Muscle layer of duodenum (tissue), 2 donors: ENCODE data around the gene CFAP70.
"Not testable (repeated sequence)": the region's sequence is repeated elsewhere in the genome, so short reads cannot be mapped to it uniquely, and the experiment has no call there.

ENCODE experiments used
- H3K27ac ChIP-seq: one replicate; pipeline ENCODE4 v1.7.0; 2013; ENCODE audit warnings: mild to moderate bottlenecking, low read length
- H3K27me3 ChIP-seq: one replicate; pipeline ENCODE4 v1.7.0; 2013; ENCODE audit warnings: low read depth, mild to moderate bottlenecking, control low read depth, low read length
- H3K36me3 ChIP-seq, 2 donors: one replicate each; pipeline ENCODE4 v1.7.0; 2013; ENCODE audit warnings: low read length in 2 of 2, control low read depth in 1 of 2, mild to moderate bottlenecking in 1 of 2; ENCODE audit not compliant: insufficient read depth in 2 of 2, control insufficient read depth in 1 of 2
- H3K4me1 ChIP-seq, 2 donors: one replicate each; pipeline ENCODE4 v1.7.0; 2013; ENCODE audit warnings: low read length in 2 of 2, mild to moderate bottlenecking in 2 of 2, control low read depth in 1 of 2, moderate library complexity in 1 of 2; ENCODE audit not compliant: insufficient read depth in 2 of 2, control insufficient read depth in 1 of 2
- H3K4me3 ChIP-seq, 2 donors: one replicate each; pipeline ENCODE4 v1.7.0; 2013; ENCODE audit warnings: low read length in 2 of 2, low read depth in 1 of 2, mild to moderate bottlenecking in 1 of 2
- H3K9me3 ChIP-seq, 2 donors: one replicate each; pipeline ENCODE4 v1.7.0; 2013; ENCODE audit warnings: low read length in 2 of 2, control low read depth in 1 of 2, mild to moderate bottlenecking in 1 of 2; ENCODE audit not compliant: control insufficient read depth in 1 of 2
- donor health status: healthy.

Gene CFAP70

DNA sequence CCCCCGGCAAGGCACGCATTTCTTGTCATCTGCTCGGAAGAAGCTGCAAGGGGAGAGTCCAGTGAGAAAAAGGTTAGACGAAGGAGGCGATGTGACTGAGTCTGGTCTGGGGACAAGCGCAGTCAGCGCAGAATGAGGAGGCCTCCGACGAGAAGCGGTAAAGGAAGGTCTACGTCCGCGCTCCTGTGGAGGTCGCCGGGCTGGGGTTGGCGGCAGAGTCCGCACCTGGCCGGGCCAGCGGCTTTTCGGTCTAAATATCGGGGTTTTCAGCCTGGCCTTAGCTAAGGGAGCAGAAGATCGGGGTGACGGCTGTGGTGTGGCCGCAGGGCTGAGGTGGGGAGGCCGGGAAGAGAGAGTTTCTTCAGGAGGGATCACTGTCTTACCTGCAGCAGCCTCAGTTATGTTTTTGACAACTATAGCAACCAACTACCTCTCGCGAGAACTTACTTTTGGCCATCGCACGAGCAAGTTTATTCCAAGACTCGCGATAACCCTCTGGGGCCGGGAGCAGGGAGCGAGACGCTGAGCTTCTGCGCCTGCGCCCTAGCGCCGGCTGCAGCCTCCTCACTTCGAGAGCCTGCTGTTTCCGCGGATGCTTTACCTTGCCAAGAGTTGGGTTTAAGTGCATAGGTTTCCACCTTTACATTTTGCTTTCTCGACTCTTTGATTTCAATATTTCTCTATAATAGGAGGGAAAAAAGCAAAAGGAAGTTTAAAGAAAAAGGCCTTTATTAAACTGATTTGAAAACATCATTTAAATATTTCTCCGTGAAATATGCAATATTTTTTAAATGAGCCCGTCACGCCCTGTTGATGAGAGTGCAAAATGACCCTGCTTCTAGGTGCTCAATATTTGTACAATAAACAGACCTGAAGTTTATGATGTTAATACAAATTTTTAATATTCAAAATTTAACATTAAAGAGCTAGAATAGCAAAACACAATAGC, at the start of gene CFAP70:
Gene CFAP70, minus strand, starts transcription at position 534 of the 949 bp plus-strand sequence. CDS start 4,068 bp downstream, outside the sequence.
- peak within 1 kb of the TSS; percentile 69 for H3K27ac ChIP-seq
- no peaks in the 10 kb centered on the region for H3K9me3 ChIP-seq
- H3K4me1 ChIP-seq = peaks cover 4 to 16% of the 10 kb centered on the region in 2 donors
- peak within 1 kb of the TSS; percentile 86 to 87 for H3K4me3 ChIP-seq
- no peaks in the 10 kb centered on the region for H3K36me3 ChIP-seq
- no peaks in the 10 kb centered on the region for H3K27me3 ChIP-seq

DNA sequence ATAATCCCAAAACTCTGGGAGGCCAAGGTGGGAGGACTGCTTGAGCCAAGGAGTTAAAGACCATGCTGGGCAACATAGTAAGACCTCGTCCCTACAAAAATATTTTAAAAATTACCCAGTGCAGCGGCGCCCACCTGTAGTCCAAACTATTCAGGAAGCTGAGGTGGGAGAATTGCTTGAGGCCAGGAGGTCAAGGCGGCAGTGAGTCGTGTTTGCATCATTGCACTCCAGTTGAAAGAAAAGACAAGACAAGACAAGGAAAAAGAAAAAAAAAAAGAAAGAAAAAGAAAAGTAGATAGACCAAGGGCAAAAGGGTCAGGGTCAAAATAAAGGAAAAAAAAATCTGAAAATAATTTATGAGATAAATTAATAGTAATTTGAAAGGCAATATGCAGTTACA, 49.4 kb upstream of the CFAP70 start:
- Histone ChIP-seq H3K36me3 (peaks cover 0 to 9% of the 10 kb centered on the region in 2 donors), H3K9me3 (no peaks in the 10 kb centered on the region), H3K27ac (no peak overlapping the region), H3K4me3 (no peak overlapping the region), H3K4me1 (peaks cover 0 to 11% of the 10 kb centered on the region in 2 donors), H3K27me3 (no peaks in the 10 kb centered on the region)

DNA sequence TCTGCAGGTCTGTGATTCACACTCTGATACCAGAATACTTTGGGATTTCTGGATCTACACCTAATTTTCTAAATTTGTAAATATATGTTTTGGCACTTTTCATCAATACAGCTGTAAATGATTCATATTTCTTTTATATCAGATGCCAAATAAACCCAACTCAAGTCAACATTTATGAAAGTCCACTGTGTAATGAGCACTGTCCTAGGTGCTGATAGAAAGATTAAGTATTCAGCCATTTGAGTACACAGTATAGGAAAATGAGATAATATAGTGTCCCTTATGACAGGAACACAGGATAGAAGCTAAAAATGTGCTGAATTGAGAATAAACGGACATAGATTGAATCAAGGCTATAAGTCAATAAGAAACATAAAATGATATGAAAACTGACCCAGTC, 48.8 kb upstream of the CFAP70 start:
- H3K27me3 ChIP-seq = no peaks in the 10 kb centered on the region
- H3K4me1 ChIP-seq = peaks cover 0 to 11% of the 10 kb centered on the region in 2 donors
- peaks cover 0 to 9% of the 10 kb centered on the region in 2 donors for H3K36me3 ChIP-seq
- no peaks in the 10 kb centered on the region for H3K9me3 ChIP-seq
- no peak overlapping the region for H3K4me3 ChIP-seq
- no peak overlapping the region for H3K27ac ChIP-seq

DNA sequence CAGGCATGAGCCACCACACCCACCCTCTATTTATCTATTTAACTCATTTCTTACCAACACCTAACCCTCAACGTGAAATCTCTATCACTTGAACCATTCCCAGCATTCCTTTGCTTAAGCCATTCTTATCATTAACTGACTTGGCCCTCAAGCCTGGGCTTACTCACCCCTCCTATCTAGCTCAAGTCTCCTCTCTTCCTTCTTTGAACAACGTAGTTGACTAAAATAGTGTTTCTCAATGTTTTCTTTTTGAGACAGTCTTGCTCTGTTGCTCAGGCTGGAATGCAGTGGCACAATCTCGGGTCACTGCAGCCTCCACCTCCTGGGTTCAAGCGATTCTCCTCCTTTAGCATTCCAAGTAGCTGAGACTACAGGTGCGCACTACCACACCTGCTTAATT, 48.2 kb upstream of the CFAP70 start:
- Histone ChIP-seq H3K27ac (no peak overlapping the region), H3K4me3 (no peak overlapping the region), H3K4me1 (peaks cover 0 to 10% of the 10 kb centered on the region in 2 donors), H3K9me3 (no peaks in the 10 kb centered on the region), H3K36me3 (peaks cover 0 to 9% of the 10 kb centered on the region in 2 donors), H3K27me3 (no peaks in the 10 kb centered on the region)

DNA sequence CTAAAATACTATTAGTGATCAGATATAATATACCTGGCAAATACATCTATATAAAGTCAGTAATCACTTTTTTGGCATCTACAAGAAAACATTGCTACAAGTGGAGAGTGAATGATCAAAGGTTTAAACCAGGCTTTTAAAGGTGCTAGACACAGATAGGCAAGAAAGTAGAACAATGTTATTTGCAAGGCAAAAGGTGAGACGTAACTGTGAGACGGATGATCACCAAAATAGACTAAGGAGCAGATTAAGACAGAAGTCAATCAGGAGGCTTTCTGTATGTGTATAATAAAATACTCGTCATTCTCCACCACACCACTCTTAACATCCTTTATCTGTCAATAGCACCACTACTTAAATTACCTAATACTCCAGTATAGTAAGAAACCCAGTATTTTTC, 46.9 kb upstream of the CFAP70 start:
- Histone ChIP-seq H3K4me3 (no peak overlapping the region), H3K4me1 (peaks cover 0 to 7% of the 10 kb centered on the region in 2 donors), H3K27me3 (no peaks in the 10 kb centered on the region), H3K36me3 (peaks cover 1 to 9% of the 10 kb centered on the region in 2 donors), H3K27ac (no peak overlapping the region), H3K9me3 (no peaks in the 10 kb centered on the region)

DNA sequence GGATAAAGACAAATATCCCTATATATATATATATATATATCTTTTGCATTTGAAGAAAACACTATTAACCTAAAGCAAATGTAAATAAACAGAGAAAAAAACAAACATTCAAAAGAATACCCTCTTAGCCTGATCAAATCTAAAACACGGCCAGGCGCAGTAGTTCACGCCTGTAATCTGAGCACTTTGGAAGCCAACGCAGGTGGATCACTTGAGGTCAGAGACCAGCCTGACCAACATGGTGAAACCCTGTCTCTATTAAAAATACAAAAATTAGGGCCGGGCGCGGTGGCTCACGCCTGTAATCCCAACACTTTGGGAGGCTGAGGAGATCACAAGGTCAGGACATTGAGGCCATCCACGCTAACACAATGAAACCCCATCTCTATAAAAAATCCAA, 46.0 kb upstream of the CFAP70 start:
- peaks cover 0 to 7% of the 10 kb centered on the region in 2 donors for H3K4me1 ChIP-seq
- no peaks in the 10 kb centered on the region for H3K27me3 ChIP-seq
- no peak overlapping the region for H3K27ac ChIP-seq
- no peaks in the 10 kb centered on the region for H3K9me3 ChIP-seq
- peaks cover 3 to 9% of the 10 kb centered on the region in 2 donors for H3K36me3 ChIP-seq
- H3K4me3 ChIP-seq = no peak overlapping the region

DNA sequence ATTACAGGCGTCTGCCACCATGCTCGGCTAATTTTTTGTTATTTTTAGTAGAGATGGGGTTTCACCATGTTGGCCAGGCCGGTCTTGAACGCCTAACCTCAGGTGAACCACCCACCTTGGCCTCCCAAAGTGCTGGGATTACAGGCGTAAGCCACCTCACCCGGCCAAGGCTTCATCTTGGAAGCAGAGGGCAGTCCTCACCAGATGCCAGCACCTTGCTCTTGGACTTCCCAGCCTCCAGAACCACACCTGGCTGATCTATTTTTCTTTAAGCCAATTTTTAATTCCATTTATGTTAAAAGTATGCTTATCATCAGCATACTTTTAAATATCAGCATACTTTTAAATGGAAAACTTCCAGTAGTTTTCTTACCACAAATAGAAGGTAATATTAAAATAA, 43.0 kb upstream of the CFAP70 start:
- Histone ChIP-seq H3K36me3 (peaks cover 14 to 23% of the 10 kb centered on the region in 2 donors), H3K4me1 (no peaks in the 10 kb centered on the region), H3K9me3 (no peaks in the 10 kb centered on the region), H3K4me3 (no peak overlapping the region), H3K27ac (no peak overlapping the region), H3K27me3 (no peaks in the 10 kb centered on the region)

GRCh38 chr10:73399063-73399462, 40.4 kb upstream of the CFAP70 start:
- no peaks in the 10 kb centered on the region for H3K9me3 ChIP-seq
- H3K4me3 ChIP-seq = no peak overlapping the region
- H3K36me3 ChIP-seq = peaks cover 33 to 40% of the 10 kb centered on the region in 2 donors

DNA sequence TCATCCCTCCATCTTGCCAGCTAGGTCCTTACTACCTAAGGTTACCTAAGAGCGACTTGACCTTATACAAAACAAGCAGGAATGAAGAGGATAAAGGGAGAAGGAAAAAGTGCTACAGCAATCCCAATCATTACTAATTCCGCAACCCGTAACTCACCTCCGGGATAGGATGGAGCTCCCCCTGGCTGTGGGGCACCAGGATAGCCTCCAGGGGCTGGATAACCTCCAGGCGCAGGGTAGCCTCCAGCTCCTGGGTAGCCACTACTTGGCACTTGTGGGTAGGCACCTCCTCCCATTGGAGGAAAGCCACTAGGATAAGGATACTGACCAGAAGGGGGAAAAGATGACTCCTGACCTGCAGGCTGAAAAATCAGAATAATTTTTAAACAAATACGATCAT, 39.4 kb upstream of the CFAP70 start:
- no peaks in the 10 kb centered on the region for H3K27me3 ChIP-seq
- no peak overlapping the region for H3K27ac ChIP-seq
- H3K4me3 ChIP-seq = no peak overlapping the region
- no peaks in the 10 kb centered on the region for H3K9me3 ChIP-seq
- H3K4me1 ChIP-seq = no peaks in the 10 kb centered on the region
- peaks cover 33 to 40% of the 10 kb centered on the region in 2 donors for H3K36me3 ChIP-seq

More at GRCh38 chr10:73399063-73399462, 40.4 kb upstream of the CFAP70 start:
- Histone ChIP-seq H3K4me1 (no peaks in the 10 kb centered on the region), H3K27me3 (no peaks in the 10 kb centered on the region), H3K27ac (no peak overlapping the region)

DNA sequence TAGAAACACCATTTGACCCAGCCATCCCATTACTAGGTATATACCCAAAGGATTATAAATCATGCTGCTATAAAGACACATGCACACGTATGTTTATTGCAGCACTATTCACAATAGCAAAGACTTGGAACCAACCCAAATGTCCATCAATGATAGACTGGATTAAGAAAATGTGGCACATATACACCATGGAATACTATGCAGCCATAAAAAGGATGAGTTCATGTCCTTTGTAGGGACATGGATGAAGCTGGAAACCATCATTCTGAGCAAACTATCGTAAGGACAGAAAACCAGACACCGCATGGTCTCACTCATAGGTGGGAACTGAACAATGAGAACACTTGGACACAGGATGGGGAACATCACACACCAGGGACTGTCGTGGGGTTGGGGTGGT, 35.7 kb upstream of the CFAP70 start:
- H3K4me3 ChIP-seq, H3K27ac ChIP-seq, H3K9me3 ChIP-seq, H3K27me3 ChIP-seq, H3K4me1 ChIP-seq: not testable (repeated sequence)
- H3K36me3 ChIP-seq = peaks cover 43 to 48% of the 10 kb centered on the region in 2 donors

GRCh38 chr10:73388228-73388627, 29.6 kb upstream of the CFAP70 start:
- no peak overlapping the region for H3K27ac ChIP-seq
- no peak overlapping the region for H3K4me3 ChIP-seq
- no peaks in the 10 kb centered on the region for H3K4me1 ChIP-seq
- H3K36me3 ChIP-seq = peaks cover 34 to 65% of the 10 kb centered on the region in 2 donors
- H3K9me3 ChIP-seq = no peaks in the 10 kb centered on the region
- H3K27me3 ChIP-seq = no peaks in the 10 kb centered on the region
